Measurements from ENCODE around the gene FEZ2.

DNA sequence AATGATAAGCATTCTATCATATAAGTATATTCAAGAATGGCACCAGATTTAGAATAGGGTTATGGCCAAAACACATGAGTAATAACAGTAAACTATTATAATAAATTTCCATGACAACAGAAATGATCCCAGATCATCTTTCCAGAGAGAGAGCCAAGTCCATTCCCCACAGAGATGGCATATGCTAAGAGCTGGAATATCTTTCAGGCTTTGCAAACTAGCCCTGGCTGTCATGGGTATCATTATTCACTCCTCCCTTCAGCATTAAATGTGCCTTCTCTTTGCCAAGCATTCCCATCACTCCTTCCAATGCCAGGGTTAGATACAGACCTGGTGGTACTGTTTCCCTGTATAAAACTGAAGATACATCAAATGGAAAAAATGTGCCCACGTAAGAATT lies 10.9 kb downstream of the FEZ2 start:
- TF ChIP-seq ZFP30 (CRISPR knock-in tag; IDR thresholded peaks at IDR 0.05), result no peak
- TF ChIP-seq RARB (CRISPR knock-in tag; IDR thresholded peaks at IDR 0.05), result no peak
- no peak for TF ChIP-seq ESRRG (CRISPR knock-in tag; IDR thresholded peaks at IDR 0.05)
- no peak for TF ChIP-seq ZC3H10 (CRISPR knock-in tag; IDR thresholded peaks at IDR 0.05)
- no peak for TF ChIP-seq GLIS3 (CRISPR knock-in tag; IDR thresholded peaks at IDR 0.05)
- TF ChIP-seq, protein P1, sequence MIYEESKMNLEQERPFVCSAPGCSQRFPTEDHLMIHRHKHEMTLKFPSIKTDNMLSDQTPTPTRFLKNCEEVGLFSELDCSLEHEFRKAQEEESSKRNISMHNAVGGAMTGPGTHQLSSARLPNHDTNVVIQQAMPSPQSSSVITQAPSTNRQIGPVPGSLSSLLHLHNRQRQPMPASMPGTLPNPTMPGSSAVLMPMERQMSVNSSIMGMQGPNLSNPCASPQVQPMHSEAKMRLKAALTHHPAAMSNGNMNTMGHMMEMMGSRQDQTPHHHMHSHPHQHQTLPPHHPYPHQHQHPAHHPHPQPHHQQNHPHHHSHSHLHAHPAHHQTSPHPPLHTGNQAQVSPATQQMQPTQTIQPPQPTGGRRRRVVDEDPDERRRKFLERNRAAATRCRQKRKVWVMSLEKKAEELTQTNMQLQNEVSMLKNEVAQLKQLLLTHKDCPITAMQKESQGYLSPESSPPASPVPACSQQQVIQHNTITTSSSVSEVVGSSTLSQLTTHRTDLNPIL (CRISPR knock-in tag; IDR thresholded peaks at IDR 0.05; ENCODE audit: low read depth), result no peak
- TF ChIP-seq BACH2 (CRISPR knock-in tag; IDR thresholded peaks at IDR 0.05; ENCODE audit: borderline replicate concordance), result no peak
- no peak for TF ChIP-seq ZNF565 (CRISPR knock-in tag; conservative IDR thresholded peaks at IDR 0.05; ENCODE audit: low read depth)
- no peak for TF ChIP-seq SNAI2 (CRISPR knock-in tag; IDR thresholded peaks at IDR 0.05)
- TF ChIP-seq ISL1 (CRISPR knock-in tag; IDR thresholded peaks at IDR 0.05), result no peak
- TF ChIP-seq CSDC2 (CRISPR knock-in tag; IDR thresholded peaks at IDR 0.05), result no peak
- TF ChIP-seq ARNTL (CRISPR knock-in tag; IDR thresholded peaks at IDR 0.05; ENCODE audit: borderline replicate concordance, low read depth), result no peak
- TF ChIP-seq TOX (CRISPR knock-in tag; IDR thresholded peaks at IDR 0.05; ENCODE audit: borderline replicate concordance), result no peak
- TF ChIP-seq, protein P2, sequence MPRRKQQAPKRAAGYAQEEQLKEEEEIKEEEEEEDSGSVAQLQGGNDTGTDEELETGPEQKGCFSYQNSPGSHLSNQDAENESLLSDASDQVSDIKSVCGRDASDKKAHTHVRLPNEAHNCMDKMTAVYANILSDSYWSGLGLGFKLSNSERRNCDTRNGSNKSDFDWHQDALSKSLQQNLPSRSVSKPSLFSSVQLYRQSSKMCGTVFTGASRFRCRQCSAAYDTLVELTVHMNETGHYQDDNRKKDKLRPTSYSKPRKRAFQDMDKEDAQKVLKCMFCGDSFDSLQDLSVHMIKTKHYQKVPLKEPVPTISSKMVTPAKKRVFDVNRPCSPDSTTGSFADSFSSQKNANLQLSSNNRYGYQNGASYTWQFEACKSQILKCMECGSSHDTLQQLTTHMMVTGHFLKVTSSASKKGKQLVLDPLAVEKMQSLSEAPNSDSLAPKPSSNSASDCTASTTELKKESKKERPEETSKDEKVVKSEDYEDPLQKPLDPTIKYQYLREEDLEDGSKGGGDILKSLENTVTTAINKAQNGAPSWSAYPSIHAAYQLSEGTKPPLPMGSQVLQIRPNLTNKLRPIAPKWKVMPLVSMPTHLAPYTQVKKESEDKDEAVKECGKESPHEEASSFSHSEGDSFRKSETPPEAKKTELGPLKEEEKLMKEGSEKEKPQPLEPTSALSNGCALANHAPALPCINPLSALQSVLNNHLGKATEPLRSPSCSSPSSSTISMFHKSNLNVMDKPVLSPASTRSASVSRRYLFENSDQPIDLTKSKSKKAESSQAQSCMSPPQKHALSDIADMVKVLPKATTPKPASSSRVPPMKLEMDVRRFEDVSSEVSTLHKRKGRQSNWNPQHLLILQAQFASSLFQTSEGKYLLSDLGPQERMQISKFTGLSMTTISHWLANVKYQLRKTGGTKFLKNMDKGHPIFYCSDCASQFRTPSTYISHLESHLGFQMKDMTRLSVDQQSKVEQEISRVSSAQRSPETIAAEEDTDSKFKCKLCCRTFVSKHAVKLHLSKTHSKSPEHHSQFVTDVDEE (CRISPR knock-in tag; IDR thresholded peaks at IDR 0.05), result no peak
